IPS DF 6.9 (cell line): ENCODE measurements around the gene WWOX.

ENCODE experiments used
- DNase-seq: peaks from one replicate; pipeline ENCODE4 v3.0.0-alpha.2; 2013; ENCODE audit warnings: low read depth, low spot score
- H3K27ac ChIP-seq: one replicate; pipeline ENCODE4 v1.5.1; 2013; ENCODE audit warnings: low read length, control low read depth
- H3K27me3 ChIP-seq: 2 replicates; pipeline ENCODE4 v1.6.1; 2013; ENCODE audit warnings: mild to moderate bottlenecking, low read length; ENCODE audit not compliant: control insufficient read depth, insufficient read depth
- H3K36me3 ChIP-seq: 2 replicates; pipeline ENCODE4 v1.6.1; 2013; ENCODE audit warnings: low read length; ENCODE audit not compliant: control insufficient read depth, insufficient read depth
- H3K4me1 ChIP-seq: 2 replicates; pipeline ENCODE4 v1.6.1; 2013; ENCODE audit warnings: low read length; ENCODE audit not compliant: control insufficient read depth, insufficient read depth
- H3K4me3 ChIP-seq: 2 replicates; pipeline ENCODE4 v1.5.1; 2013; ENCODE audit warnings: mild to moderate bottlenecking, low read length
- H3K9me3 ChIP-seq: 2 replicates; pipeline ENCODE4 v1.6.1; 2013; ENCODE audit warnings: low read length, inconsistent platforms; ENCODE audit not compliant: control insufficient read depth, insufficient read depth
- WGBS: extraction: QIAGEN DNeasy Blood & Tissue Kit; methylation state at CpG from one replicate; pipeline ENCODE4 v1.1.7; 2013; ENCODE audit warnings: mixed read lengths, missing lambda C conversion rate; ENCODE audit not compliant: insufficient read length, insufficient coverage; 5-methylcytosine and 5-hydroxymethylcytosine counted together

The WWOX gene

GRCh38 chr16:78970650-78971049, 871.2 kb downstream of the WWOX start:
- H3K27me3 ChIP-seq, result no peaks in the 10 kb centered on the region
- no peaks in the 10 kb centered on the region for H3K9me3 ChIP-seq
- DNase-seq, result no peak
- H3K4me1 ChIP-seq, result 0 out of 2 replicates have a peak, but pooled peaks cover 1% of the 10 kb centered on the region
- no peak overlapping the region for H3K4me3 ChIP-seq
- no CpG with 5 or more reads among the region's 2 CpGs for WGBS
- H3K36me3 ChIP-seq, result no peaks in the 10 kb centered on the region
- no peak overlapping the region for H3K27ac ChIP-seq

GRCh38 chr16:78972006-78972405, 872.6 kb downstream of the WWOX start:
- Histone ChIP-seq H3K4me3 (no peak overlapping the region), H3K36me3 (no peaks in the 10 kb centered on the region), H3K27me3 (no peaks in the 10 kb centered on the region), H3K9me3 (no peaks in the 10 kb centered on the region), H3K4me1 (0 out of 2 replicates have a peak, but pooled peaks cover 1% of the 10 kb centered on the region), H3K27ac (no peak overlapping the region)
- DNase-seq, result no peak
- WGBS, result no CpG with 5 or more reads among the region's 10 CpGs

DNA sequence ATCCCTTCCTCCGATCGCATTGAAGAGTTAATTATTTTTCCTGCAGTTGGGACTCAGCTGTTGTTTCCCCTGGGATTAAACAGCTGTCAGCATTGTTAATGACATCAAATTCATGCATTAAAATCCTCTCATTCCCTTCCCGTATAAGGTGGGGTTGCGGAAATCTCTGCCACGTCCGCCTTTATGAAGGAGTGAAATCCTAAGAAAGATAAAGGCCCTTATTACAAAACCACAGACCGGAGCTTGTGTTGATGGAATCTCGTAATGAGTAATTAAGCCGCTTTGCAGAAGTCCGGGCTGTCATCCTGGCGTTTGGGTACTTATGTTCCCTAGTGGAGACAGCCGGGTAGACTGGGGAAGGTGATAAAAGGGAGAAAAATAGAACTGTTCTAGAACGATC, 873.5 kb downstream of the WWOX start:
- H3K9me3 ChIP-seq, result no peaks in the 10 kb centered on the region
- no peaks in the 10 kb centered on the region for H3K36me3 ChIP-seq
- H3K4me3 ChIP-seq, result no peak overlapping the region
- no peak overlapping the region for H3K27ac ChIP-seq
- H3K4me1 ChIP-seq, result no peaks in the 10 kb centered on the region
- no peak for DNase-seq
- H3K27me3 ChIP-seq, result no peaks in the 10 kb centered on the region
- no CpG with 5 or more reads among the region's 13 CpGs for WGBS

DNA sequence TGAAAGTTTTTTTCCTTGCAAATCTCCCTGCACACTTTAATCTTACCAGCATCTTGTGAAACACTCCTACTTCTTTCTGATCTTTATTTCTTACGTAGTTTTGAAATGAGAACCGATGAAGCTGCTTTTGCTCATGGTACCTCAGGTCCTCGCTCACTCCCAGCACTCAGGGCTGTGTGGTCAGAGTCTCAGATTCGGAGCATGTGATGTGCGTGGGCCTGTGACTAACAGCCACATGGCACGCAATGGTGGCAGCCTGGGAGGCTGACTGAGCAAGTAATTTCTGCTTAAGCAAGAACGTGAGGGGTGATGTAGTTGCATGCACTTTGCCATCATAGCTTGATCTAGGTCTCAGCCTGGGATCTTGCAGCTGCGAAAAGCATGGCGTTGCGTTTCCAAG, 876.8 kb downstream of the WWOX start:
- no peak for DNase-seq
- WGBS, result no CpG with 5 or more reads among the region's 10 CpGs
- Histone ChIP-seq H3K27ac (no peak overlapping the region), H3K27me3 (no peaks in the 10 kb centered on the region), H3K36me3 (no peaks in the 10 kb centered on the region), H3K4me3 (no peak overlapping the region), H3K9me3 (no peaks in the 10 kb centered on the region), H3K4me1 (no peaks in the 10 kb centered on the region)

DNA sequence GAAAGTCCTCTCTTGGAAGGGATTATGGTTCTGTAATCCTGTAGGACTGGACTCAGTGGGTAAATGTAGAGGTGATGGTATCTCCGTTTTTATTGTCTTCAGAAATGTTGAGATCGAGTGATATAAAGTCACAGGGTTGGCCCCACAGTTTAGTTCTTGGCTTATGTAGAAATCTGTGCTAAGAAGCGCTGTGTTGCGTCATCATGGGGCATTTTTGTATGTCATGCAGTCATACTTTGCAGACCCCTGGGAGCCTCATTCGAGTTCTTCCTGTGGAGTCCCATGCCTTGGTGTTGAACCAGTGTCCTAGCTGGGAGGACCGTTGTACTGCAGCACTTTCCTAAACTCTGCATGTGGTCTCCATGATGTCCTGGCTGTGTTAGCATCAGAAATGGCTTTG, 881.4 kb downstream of the WWOX start:
- no peak overlapping the region for H3K27ac ChIP-seq
- H3K27me3 ChIP-seq, result no peaks in the 10 kb centered on the region
- no peak overlapping the region for H3K4me3 ChIP-seq
- H3K36me3 ChIP-seq, result no peaks in the 10 kb centered on the region
- DNase-seq, result no peak
- no peaks in the 10 kb centered on the region for H3K9me3 ChIP-seq
- WGBS, result no CpG with 5 or more reads among the region's 6 CpGs
- 0 out of 2 replicates have a peak, but pooled peaks cover 2% of the 10 kb centered on the region for H3K4me1 ChIP-seq

- Histone ChIP-seq H3K36me3 (no peaks in the 10 kb centered on the region), H3K27ac (no peak overlapping the region), H3K4me3 (no peak overlapping the region), H3K4me1 (0 out of 2 replicates have a peak, but pooled peaks cover 2% of the 10 kb centered on the region), H3K27me3 (no peaks in the 10 kb centered on the region), H3K9me3 (no peaks in the 10 kb centered on the region)
- no CpG with 5 or more reads among the region's 10 CpGs for WGBS
- DNase-seq, result no peak
These were observed 882.8 kb downstream of the WWOX start for GRCh38 chr16:78982096-78982744.

DNA sequence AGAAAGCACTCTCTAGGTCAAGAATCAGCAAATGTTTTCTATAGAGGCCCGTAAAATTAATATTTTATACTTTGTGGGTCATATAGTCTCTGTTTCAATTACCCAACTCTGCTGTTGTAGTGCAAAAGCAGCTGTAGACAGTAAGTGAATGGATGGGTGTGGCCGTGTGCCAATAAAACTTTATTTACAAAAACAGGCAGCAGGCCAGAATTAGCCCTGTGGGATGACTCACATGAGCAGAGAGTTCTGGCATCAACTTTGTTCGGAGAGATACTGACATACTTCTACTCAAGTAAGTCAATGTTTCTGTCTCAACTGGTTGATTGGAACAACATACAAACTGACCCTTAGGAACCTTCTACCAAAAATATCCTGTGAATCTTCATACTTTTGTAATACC, 884.9 kb downstream of the WWOX start:
- Histone ChIP-seq H3K9me3 (no peaks in the 10 kb centered on the region), H3K4me3 (no peak overlapping the region), H3K4me1 (0 out of 2 replicates have a peak, but pooled peaks cover 2% of the 10 kb centered on the region), H3K36me3 (no peaks in the 10 kb centered on the region), H3K27ac (no peak overlapping the region), H3K27me3 (no peaks in the 10 kb centered on the region)
- no peak for DNase-seq
- no CpG with 5 or more reads among the region's 3 CpGs for WGBS

GRCh38 chr16:78984887-78985464, 885.5 kb downstream of the WWOX start:
- no peak overlapping the region for H3K4me3 ChIP-seq
- 0 out of 2 replicates have a peak, but pooled peaks cover 2% of the 10 kb centered on the region for H3K4me1 ChIP-seq
- WGBS, result no CpG with 5 or more reads among the region's 12 CpGs
- no peaks in the 10 kb centered on the region for H3K36me3 ChIP-seq
- H3K27ac ChIP-seq, result no peak overlapping the region
- H3K27me3 ChIP-seq, result no peaks in the 10 kb centered on the region
- no peak for DNase-seq
- H3K9me3 ChIP-seq, result no peaks in the 10 kb centered on the region

DNA sequence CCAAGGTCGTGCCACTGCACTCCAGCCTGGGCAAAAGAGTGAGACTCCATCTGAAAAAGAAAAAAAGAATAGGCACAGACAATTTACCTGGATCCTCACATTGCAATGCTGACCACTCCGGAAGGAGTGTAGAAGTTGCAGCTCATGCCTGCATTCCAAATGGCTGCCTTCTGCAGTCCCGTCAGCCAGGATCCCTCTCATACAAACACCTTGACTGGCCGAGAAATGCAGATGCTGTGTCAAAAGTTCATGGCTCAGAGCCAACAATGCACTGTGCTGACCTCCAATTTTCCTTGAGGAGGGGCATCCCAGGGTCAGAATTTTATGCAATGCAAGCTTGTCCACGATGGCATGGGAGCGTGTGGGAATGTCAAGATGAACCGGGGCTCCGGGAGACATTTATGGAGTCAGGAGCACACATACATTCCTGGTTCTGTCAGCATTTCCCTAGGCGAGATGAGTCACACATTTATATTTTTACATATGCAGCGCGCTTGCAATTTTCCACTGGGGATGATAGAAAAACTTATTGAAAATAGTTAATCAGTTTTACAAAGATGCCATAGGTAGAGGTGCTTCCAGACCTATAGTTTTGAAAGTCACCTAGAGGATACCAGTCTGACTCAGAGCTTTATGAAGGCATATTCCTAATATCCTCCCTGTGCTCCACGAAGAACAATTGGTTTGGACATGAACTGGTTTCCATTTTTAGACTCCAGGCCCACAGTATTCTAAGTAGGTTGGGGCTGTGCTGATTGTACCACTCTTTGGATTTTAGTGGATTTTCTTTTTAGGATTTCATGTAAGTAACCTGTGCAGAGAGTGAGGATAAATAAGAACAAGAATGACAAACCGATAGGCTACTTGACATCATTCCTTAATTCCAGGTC, 886.5 kb downstream of the WWOX start:
- Histone ChIP-seq H3K4me3 (no peak overlapping the region), H3K4me1 (0 out of 2 replicates have a peak, but pooled peaks cover 2% of the 10 kb centered on the region), H3K36me3 (no peaks in the 10 kb centered on the region), H3K27me3 (no peaks in the 10 kb centered on the region), H3K9me3 (no peaks in the 10 kb centered on the region), H3K27ac (no peak overlapping the region)
- WGBS, result no CpG with 5 or more reads among the region's 13 CpGs
- no peak for DNase-seq

- Histone ChIP-seq H3K4me3 (no peak overlapping the region), H3K9me3 (no peaks in the 10 kb centered on the region), H3K4me1 (0 out of 2 replicates have a peak, but pooled peaks cover 2% of the 10 kb centered on the region), H3K36me3 (no peaks in the 10 kb centered on the region), H3K27ac (no peak overlapping the region), H3K27me3 (no peaks in the 10 kb centered on the region)
- no CpG with 5 or more reads among the region's 8 CpGs for WGBS
- no peak for DNase-seq
These were observed 888.2 kb downstream of the WWOX start for GRCh38 chr16:78987666-78988065.
